Measurements from ENCODE around the gene RELCH.
"Not testable (repeated sequence)": the region's sequence is repeated elsewhere in the genome, so short reads cannot be mapped to it uniquely, and the experiment has no call there.

Gene RELCH, protein sequence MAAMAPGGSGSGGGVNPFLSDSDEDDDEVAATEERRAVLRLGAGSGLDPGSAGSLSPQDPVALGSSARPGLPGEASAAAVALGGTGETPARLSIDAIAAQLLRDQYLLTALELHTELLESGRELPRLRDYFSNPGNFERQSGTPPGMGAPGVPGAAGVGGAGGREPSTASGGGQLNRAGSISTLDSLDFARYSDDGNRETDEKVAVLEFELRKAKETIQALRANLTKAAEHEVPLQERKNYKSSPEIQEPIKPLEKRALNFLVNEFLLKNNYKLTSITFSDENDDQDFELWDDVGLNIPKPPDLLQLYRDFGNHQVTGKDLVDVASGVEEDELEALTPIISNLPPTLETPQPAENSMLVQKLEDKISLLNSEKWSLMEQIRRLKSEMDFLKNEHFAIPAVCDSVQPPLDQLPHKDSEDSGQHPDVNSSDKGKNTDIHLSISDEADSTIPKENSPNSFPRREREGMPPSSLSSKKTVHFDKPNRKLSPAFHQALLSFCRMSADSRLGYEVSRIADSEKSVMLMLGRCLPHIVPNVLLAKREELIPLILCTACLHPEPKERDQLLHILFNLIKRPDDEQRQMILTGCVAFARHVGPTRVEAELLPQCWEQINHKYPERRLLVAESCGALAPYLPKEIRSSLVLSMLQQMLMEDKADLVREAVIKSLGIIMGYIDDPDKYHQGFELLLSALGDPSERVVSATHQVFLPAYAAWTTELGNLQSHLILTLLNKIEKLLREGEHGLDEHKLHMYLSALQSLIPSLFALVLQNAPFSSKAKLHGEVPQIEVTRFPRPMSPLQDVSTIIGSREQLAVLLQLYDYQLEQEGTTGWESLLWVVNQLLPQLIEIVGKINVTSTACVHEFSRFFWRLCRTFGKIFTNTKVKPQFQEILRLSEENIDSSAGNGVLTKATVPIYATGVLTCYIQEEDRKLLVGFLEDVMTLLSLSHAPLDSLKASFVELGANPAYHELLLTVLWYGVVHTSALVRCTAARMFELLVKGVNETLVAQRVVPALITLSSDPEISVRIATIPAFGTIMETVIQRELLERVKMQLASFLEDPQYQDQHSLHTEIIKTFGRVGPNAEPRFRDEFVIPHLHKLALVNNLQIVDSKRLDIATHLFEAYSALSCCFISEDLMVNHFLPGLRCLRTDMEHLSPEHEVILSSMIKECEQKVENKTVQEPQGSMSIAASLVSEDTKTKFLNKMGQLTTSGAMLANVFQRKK

DNA sequence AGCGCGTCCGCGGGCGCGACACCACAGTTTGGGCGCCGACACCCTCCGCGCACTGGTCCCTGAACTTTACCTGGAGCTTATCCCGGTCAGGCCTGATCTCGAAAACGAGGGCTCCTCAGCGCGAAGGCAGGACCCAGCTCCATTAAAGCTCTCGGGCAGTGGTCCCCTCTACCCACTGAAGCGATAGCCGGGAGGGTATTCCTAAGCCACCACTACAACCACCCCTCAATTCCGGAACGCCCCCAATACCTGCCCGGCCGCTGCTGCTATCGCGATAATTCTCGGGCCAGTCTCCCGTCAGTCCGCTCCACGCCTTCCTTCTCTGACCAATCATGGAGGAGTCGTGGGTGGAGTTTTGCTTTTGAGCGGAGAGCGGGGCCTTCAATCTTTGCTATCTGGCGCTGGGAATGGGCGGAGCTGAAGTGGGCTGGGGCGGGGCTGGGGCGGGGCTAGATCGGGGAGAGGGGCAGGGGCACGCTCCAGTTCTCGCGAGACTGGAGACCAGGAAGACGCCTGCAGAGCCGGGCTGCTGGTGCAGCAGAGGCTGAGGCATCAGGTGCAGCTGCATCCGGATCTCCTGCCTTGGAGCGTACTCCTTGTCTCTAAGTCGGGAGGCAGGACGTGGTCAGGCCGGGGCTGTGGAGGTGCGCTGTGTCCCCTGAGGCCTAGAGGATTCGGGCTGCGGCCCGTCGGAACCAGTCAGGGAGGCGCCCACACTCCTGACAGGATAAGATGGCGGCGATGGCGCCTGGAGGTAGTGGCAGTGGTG is at the start of gene RELCH, which contains the start of gene PIGN:
Gene RELCH, plus strand, starts transcription at position 482 of the 769 bp plus-strand sequence. Its CDS starts 251 bp downstream, at position 733.
Gene PIGN, minus strand, starts transcription at position 283 of the 769 bp plus-strand sequence. CDS start 25,703 bp downstream, outside the sequence.
- peak; percentile 98 for DNase-seq (ENCODE audit: low spot score)

DNA sequence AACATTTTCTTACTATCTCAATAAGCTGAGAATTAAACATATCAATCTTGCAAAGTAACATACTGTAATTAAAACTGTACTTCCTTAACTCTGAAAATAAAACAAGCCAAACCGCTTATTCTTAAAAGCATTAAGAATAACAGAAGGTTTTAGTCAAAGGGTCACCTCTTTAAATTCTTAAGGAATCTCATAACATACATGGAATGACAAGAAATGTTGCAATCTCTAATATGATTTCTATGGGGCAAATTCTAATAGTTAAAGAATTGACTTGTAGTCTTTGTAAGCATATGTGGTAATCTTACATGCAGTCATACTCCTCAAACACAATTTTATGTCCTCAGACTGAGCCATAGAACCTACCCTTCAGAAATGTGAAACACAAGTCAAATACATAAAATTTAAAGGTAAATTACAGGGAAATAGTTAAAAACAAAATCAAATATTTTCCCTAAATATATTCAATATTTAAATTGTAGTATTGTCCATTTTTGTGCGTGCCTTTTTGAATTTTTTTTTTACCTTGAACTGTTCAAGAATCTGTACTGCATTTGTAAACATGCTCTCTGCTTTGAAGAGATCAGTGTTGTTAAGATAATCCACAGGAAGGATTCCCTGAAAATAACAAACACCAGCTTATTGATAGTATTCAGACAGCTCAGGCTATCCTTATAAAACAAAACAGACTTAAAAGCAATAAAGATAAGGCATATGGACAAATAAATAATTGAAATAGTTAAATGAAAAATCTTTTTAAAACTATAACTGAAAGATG is 48.4 kb upstream of the RELCH start:
- no peak for DNase-seq (ENCODE audit: low spot score)

DNA sequence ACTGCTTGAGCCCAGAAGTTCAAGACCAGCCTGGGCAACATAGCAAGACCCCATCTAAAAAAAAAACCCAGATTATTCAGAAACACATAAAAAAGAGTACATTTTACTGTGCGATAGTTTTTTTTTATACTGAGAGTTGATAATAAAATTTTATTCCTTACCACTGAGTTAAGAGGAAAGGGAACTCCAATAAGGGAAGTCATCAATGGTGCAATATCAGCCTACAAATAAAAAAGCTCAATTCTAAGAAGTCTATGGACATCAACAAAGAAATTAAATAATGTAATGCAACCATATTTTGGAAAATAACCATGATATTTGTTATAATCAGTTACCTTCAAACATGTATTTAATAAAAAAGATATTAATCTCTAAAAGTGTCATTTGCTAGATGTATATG is 46.8 kb upstream of the RELCH start:
- no peak for DNase-seq (ENCODE audit: low spot score)

DNA sequence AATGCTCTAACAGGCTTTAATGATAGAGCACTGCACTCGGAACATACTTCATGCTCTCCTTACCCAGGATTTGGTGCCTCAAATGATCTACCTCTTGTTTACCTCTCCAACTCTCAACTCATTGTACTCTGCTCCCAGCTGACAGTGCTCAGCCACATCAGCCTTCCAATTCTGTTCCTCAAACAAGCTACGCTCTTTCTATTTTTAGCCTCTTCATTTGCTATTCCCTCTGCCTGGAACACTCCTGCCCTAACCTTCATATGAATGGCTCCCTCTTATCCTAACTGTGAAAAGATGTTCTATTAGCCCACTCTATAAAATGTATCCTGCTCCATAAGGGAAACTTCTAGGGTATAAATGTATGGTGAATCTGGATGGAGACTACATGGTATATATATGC is 42.7 kb upstream of the RELCH start:
- DNase-seq (ENCODE audit: low spot score): no peak

DNA sequence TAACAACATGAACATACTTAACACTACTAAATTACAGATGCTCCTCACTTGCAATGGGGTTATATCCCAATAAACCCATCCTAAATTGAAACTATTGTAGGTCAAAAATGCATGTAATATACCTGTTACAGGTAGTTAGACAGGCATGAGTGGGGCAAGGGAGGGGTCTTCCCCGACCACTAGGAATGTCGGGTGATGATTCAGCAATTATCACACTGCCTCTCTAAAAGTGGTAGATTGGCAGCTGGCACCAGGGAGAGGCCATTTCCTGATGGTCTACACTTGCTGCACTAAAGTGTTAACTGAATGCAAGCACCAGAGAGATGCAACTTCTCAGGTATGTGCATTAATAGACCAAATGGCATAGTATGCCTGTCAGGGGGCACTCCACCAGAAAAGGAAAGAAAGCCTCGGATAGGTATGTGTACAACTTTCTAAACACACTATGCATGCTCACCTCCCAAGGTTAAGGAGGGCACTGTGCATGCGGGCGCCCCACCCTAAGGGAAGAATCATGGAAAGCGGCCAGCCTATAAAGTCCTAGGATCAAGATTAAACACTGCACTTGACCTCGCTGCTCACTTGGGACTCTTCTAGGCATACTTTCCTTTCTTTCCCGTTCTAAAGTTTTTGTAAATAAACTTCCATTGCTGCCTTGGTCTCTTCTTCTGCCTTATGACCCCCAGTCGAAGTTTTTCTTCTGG is 35.8 kb upstream of the RELCH start:
- DNase-seq (ENCODE audit: low spot score): no peak

DNA sequence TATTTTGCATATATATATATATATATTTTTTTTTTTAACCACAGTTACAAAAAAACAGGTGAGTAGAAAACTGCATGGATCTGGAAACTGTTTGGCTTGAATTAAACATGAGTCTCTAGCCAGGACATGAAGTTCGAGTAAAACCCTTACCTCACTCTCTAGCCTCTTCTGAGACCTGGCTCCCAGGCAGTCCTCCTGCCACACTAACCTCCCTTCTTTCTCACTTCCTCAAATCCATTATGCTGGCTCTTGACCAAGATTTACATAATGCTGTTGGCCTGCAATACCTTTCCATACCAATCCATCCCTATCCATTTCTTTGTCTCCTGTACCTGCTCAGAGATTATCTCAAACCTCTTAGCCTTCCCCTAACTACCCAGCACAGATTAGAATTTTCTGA is 34.2 kb upstream of the RELCH start:
- no peak for DNase-seq (ENCODE audit: low spot score)

DNA sequence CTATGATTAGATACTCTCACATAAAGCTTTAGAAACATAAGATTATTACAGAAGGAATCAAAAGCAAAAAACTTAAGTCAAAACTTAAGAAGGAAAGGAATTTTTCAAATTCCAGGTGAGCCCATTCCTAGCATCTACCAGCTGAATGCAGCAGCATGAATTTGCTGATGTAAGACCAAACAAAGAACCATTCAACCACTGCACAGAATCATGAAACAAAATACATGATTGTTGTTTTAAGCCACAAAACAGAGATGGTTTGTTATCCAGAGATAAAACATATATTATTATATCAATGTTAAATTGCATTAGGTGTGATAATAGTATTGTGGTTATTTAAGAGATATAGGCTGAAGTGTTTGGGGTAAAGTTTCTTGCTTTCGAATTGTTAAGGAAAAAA is 29.2 kb upstream of the RELCH start:
- DNase-seq (ENCODE audit: low spot score): no peak

DNA sequence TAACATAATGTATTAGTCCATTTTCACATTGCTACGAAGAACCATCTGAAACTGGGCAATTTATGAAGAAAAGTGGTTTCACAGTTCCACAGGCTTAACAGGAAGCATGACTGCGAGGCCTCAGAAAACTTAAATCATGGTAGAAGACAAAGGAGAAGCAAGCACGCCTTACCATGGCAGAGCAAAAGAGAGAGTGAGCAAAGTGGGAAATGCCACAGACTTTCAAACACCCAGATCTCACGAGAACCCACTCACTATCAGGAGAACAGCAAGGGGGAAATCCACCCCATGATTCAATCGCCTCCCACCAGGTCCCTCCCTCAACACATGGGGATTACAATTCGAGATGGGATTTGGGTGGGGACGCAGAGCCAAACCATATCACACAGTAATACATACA is 22.7 kb upstream of the RELCH start:
- no peak for DNase-seq (ENCODE audit: low spot score)

DNA sequence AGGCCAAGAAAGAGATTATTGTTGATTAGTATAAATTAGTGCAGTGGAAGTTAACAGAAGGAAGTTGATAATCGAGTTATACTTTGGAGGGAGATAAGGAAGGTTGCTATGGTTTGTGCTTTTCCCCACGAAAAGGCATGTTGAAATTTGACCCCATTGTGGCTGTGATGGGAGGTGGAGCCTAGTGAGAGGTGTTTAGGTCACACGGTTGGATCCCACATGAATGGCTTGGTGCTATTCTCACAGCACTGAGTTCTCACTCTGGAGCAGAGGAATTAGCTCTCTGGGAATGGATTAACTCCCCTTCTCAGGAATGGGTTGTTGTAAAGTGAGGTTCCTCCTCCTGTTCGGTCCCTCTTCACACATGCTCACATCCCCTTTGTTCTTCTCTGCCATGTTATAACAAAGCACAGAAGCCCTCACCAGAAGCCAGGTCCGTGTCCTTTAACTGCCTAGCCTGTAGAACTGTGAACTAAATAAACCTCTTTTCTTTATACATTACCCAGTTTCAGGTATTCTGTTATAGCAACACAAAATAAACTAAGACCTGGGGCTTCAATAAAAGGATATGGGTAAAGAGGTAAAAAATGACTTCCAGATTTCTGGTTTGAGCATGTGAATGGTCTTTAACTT is 22.1 kb upstream of the RELCH start:
- DNase-seq (ENCODE audit: low spot score): no peak

DNA sequence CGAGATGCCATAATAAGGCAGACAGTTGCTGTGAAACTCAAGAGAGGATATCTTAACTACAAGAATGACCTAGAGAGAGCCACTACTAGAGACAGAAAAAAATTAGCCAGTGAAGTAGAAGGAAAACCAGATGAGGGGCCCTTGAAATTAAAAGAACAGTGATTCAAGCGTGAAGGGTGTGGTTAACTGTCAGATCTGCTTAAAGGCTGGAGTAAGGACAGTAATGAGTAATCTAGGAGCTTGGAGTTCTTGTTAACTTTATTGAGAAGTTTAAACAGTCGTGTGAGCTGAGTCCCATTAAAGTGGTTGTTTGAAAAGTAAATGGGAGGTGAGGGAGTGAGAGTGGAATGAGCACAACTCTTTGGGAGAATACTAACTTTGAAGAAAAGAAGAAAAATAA is 21.5 kb upstream of the RELCH start:
- DNase-seq (ENCODE audit: low spot score): no peak

DNA sequence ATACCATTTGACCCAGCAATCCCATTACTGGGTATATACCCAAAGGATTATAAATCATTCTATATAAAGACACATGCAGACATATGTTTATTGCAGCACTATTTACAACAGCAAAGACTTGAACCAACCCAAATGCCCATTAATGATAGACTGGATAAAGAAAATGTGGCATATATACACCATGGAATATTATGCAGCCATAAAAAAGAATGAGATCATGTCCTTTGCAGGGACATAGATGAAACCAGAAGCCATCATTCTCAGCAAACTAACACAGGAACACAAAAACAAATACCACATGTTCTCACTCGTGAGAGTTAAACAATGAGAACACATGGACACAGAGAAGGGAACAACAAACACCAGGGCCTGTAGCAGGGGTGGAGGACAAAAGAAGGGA is 20.5 kb upstream of the RELCH start:
- DNase-seq (ENCODE audit: low spot score): not testable (repeated sequence)

DNA sequence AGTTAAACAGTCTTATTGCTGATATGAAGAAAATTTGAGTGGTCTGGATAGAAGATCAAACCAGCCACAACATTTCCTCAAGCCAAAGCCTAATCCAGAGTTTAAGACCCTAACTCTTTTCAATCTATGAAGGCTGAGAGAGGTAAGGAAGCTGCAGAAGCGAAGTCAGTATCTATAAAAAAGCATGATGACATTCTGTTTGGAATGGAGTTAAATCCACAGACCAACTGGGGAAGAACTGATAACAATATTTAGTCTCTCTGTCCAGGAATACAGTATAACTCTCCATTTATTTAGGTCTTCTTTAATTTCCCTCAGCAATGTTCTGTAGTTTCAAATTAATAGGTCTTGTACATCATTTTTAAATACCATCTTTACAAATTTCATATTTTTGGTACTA is 16.2 kb upstream of the RELCH start:
- DNase-seq (ENCODE audit: low spot score): no peak

DNA sequence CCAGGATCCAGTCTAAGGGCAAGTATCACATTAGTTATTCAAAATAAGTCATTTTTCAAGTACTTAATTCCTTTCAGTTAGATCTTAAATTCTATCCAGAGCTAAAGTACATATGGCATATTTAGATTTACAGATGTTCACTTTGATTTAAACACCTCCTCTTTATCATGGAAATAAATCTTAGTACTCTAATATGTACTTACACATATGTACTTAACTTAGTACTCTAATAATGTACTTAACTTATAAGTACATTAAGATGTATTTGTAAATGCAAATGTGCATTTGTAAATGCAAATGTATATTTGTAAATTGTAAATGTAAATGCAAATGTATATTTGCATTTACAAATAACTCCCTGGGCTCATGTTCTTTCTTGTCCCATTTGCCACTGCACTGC is 14.8 kb upstream of the RELCH start:
- no peak for DNase-seq (ENCODE audit: low spot score)

DNA sequence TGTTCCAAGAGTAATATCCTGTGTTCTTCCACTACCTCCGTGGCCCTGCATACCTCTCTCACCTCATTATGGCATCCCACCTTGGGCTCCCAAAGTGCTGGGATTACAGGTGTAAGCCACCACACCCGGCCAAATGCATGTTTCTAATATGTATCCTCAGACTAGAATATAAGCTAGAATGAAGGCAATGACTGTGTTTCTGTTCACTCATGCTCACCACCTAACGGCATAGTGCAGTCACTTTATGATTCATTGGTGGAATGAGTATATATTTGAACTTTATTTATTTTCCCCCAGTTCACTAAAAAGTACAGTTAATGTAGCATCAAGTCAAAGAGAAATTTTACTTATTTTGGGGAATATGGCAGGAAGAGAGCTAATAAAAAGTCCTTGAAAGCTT is 11.5 kb upstream of the RELCH start:
- no peak for DNase-seq (ENCODE audit: low spot score)

DNA sequence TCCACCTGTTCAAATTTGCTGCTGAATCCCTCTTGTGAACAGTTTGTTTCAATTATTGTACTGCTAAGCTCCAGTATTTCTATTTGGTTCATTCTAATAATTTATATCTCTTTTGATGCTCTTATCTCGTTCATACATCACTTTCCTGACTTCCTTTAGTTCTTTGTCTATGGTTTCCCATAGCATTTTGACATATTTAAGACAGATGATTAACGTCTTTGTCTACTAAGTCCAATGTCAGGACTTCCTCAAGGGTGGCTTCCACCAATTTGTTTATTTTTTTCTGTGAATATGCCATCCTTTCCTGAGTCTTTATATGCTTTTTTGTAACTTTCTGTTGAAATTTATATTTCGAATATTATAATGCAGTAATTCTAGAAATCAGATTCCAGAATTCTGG is 9.8 kb upstream of the RELCH start:
- DNase-seq (ENCODE audit: low spot score): no peak

DNA sequence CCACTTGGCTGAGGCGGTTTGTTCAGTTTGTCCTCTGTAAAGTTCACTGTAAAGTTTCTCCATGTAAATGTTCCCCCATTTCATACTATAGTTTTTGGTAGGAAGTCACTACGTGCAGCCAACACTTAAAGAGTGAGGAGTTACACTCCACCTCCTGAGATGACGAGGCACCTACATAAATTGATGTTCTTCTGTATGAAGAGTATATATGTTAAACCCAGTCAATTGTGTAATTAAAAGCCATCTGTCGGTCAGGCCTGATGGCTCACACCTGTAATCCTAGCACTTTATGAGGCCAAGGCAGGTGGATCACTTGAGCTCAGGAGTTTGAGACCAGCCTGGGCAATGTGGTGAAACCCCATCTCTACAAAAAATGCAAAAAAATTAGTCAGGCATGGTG is 7.8 kb upstream of the RELCH start:
- DNase-seq (ENCODE audit: low spot score): no peak

DNA sequence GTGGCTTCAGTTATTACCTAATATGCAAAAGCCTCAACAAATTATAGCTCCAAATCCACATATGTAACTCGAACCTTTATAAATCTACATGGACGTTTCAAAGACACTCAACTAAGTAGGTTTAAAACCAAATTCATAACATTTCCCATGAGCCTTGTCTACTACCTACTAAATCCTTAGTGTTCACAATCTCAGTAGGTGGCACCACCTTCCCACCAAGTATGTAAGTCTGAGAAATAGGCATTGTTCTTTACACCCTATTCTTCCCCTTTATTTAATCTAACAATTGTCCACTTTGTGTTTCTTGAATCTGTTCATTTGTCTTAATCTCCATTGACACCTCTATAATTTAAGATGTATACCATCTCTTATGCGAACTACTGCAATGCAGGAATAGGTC is 4.8 kb upstream of the RELCH start:
- DNase-seq (ENCODE audit: low spot score): no peak

DNA sequence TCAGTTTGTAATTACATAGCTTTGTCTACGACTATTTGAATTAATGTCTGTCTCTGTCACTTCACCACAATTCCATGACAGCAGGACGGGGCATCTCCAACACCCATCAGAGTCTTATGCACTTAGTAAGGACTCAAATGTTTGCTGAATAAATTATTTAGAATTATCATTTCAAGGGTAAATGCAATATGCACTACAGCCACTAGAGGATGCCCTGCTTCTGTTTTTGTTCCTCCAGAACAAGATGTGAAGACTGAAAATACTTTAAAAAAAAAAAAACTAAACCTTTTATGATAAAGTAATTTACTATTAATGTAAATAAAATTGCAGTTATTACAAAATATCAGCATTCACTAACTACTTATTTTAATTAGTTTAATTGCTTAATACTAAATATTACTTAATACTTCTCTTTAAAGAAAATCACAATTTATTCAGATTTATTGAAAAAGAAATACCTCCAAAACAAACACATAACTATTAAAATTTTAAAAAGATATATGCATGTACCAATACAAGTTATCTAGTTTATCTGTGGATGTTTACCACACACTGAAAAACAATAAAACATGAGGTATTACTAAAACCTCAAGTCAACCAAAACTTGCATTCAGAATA is 3.4 kb upstream of the RELCH start:
- peak; percentile 40 for DNase-seq (ENCODE audit: low spot score)

DNA sequence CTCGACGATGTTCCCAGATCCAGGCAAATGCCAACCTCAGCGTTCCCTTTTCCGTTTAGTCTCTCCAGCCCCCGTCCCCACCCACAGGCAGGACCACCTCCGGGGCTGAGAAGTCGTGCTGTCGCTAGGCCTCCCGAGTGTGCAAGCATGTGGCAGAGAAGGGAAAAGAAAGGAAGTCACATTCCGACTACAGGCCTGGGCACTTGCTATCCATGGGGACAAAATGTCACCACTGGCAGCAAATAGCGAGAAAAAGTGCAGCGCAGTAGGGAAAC is 619 bp upstream of the RELCH start:
- DNase-seq (ENCODE audit: low spot score): peak; percentile 6

Data from AG08395 (cell line).